Calu3 (cell line): ENCODE results near the gene GPR183. TPM values are rescaled to one million over a fixed set of nuclear protein-coding genes. Genes with fewer than 3 reads are reported as not detected.

Source experiments
- BruUV-seq: library from RNA; stranded (reverse); fragments of 400-500 nt; replicated peaks from 2 replicates; lab custom pipeline; 2021; lab: Mats Ljungman, UMichigan
- CTCF ChIA-PET: fragments of 300-600 bp; sonication (Branson Sonifier 250); formaldehyde crosslinking; loops from one replicate; lab custom pipeline; 2022; ENCODE audit warnings: antibody characterized with exemption; lab: Charles Lee
- DNase-seq: peaks from one replicate; pipeline ENCODE4 v3.0.0; 2022
- H3K27ac Mint-ChIP-seq: one replicate; pipeline ENCODE4 v1.8.0; 2022; ENCODE audit warnings: mixed read lengths; ENCODE audit not compliant: unreplicated experiment
- H3K27me3 Mint-ChIP-seq: one replicate; pipeline ENCODE4 v1.8.0; 2022; ENCODE audit warnings: mixed read lengths; ENCODE audit not compliant: unreplicated experiment
- H3K36me3 Mint-ChIP-seq: one replicate; pipeline ENCODE4 v1.8.0; 2022; ENCODE audit warnings: mild to moderate bottlenecking, moderate library complexity, mixed read lengths; ENCODE audit not compliant: insufficient read depth, unreplicated experiment
- H3K4me1 Mint-ChIP-seq: one replicate; pipeline ENCODE4 v1.8.0; 2022; ENCODE audit warnings: mild to moderate bottlenecking, low read depth, mixed read lengths; ENCODE audit not compliant: unreplicated experiment
- H3K4me3 Mint-ChIP-seq: one replicate; pipeline ENCODE4 v1.8.0; 2022; ENCODE audit warnings: mild to moderate bottlenecking, low read depth, moderate library complexity, mixed read lengths; ENCODE audit not compliant: unreplicated experiment
- H3K9me3 Mint-ChIP-seq: one replicate; pipeline ENCODE4 v1.8.0; 2022; ENCODE audit warnings: low read depth, mixed read lengths; ENCODE audit not compliant: unreplicated experiment
- intact Hi-C: fragments of 100-400 bp; cut with micrococcal nuclease; formaldehyde crosslinking; loops from one replicate; pipeline ENCODE4 v1.10.0; 2022; ENCODE audit not compliant: unreplicated experiment
- total RNA-seq: library from RNA; stranded (reverse); gene quantifications from 2 replicates; pipeline ENCODE4 v1.2.3, GENCODE V29; 2022
- TF ChIP-seq, protein P1 (sequence below): fragments of 200-600 bp; IDR thresholded peaks from one replicate; pipeline ENCODE4 v1.8.0; 2022; ENCODE audit warnings: antibody characterized with exemption; ENCODE audit not compliant: unreplicated experiment

The GPR183 gene
- total RNA-seq, 1 experiment from 2014 or later, result not detected

DNA sequence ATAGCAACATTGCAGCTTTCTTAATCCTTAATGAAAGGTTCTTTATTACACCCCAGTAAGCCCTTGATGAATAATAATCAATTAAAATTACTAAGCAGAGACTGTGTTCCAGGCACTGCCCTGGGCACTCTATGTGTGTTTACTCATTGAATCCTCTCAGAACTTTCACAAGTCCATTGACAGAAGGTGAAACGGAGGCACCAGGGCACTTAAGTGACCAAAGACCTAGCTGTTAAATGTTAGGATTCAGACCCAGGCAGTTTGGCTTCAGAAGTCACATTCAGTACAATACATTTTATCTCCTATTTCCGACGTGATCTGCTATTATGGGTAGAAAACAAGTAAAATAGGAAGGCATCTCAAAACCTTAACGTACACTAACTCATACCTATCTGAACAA is 2.7 kb downstream of the GPR183 start:
- H3K4me1 Mint-ChIP-seq, result no peaks in the 10 kb centered on the region
- CTCF ChIA-PET, result no interaction called here
- no peak overlapping the region for H3K27ac Mint-ChIP-seq
- DNase-seq, result no peak
- intact Hi-C loops, result no loop called here
- TF ChIP-seq, protein P1, sequence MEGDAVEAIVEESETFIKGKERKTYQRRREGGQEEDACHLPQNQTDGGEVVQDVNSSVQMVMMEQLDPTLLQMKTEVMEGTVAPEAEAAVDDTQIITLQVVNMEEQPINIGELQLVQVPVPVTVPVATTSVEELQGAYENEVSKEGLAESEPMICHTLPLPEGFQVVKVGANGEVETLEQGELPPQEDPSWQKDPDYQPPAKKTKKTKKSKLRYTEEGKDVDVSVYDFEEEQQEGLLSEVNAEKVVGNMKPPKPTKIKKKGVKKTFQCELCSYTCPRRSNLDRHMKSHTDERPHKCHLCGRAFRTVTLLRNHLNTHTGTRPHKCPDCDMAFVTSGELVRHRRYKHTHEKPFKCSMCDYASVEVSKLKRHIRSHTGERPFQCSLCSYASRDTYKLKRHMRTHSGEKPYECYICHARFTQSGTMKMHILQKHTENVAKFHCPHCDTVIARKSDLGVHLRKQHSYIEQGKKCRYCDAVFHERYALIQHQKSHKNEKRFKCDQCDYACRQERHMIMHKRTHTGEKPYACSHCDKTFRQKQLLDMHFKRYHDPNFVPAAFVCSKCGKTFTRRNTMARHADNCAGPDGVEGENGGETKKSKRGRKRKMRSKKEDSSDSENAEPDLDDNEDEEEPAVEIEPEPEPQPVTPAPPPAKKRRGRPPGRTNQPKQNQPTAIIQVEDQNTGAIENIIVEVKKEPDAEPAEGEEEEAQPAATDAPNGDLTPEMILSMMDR, result no peak
- H3K27me3 Mint-ChIP-seq, result no peaks in the 10 kb centered on the region
- no peaks in the 10 kb centered on the region for H3K9me3 Mint-ChIP-seq
- BruUV-seq, result no TSS peak
- no peaks in the 10 kb centered on the region for H3K36me3 Mint-ChIP-seq
- H3K4me3 Mint-ChIP-seq, result no peak overlapping the region

DNA sequence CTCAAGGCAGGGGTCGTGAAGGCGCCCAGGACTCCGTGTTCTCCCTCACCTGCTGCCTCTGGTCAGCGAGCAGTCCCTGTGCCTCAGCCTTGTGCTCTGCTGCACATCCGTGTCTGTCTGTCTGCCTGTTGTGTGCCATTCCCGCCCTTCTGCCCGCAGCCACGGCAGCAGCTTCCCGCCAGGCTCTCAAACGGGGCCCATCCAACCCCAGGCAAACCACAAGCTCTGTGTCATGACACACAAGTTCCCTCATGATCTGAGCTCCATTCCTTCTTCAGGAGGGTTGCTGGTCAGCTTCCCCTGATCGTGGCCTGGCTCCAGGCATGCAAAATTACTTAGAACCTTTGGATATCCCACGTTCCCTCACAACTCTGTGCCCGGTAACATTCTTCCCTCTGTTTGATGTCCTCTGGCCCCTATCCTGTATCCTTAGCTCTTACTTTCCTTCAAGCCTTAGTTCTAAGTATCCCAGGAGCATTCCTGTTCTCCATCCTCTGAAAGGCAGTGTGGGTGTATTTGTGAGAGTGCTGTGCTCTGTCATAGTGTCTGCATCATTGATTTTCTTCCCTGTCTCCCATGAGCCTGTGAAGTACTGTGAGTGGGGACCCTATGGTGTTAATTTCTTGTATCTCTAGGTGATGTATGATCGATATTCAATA is 3.2 kb downstream of the GPR183 start:
- no peak for DNase-seq
- CTCF ChIA-PET, result no interaction called here
- Mint-ChIP-seq H3K27ac (no peak overlapping the region), H3K27me3 (no peaks in the 10 kb centered on the region), H3K4me3 (no peak overlapping the region), H3K36me3 (no peaks in the 10 kb centered on the region), H3K9me3 (no peaks in the 10 kb centered on the region), H3K4me1 (no peaks in the 10 kb centered on the region)
- TF ChIP-seq, protein P1, result no peak
- BruUV-seq, result no TSS peak
- intact Hi-C loops, result no loop called here

DNA sequence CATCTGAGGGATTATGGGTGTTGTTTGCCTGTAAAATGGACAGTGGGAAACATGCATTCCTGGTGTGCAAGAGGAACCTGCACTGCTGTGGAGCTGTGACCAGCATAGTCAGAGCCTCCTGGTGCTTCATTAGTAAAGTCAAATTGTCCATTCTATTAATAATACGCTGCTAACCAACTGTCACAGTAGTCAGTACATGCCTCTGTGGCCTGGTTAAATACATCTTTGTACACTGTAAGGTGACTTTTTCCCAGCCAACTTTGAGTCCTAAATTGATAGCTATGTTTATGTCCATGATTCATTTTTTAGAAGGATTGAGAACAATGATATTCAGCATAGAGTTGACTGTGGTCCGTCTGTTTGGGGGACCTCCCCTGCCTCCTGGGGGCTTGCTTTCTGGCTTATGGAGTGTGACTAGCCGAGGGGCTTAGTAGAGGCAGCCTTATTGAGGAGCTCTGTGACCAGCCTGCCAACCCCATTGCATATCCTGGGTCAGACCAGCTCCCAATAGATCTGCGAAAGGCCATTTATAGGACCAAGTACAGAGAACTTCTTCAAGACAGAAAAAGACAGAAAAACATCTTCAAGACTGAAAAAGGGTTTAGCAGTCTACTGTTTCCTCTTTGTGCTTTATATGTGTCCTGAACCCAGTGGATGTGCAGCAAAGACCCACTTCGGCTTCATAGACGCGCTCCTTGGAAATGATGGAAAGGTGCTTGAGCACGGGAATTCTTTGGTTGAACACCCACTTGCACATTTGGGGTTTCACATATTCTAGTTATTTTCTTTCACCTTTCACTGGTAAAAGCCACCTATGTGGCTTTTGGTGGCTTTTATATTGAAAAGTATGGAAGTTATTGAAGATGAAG is 4.3 kb downstream of the GPR183 start:
- no peak overlapping the region for H3K4me3 Mint-ChIP-seq
- H3K4me1 Mint-ChIP-seq, result no peaks in the 10 kb centered on the region
- no peak for DNase-seq
- TF ChIP-seq, protein P1, result no peak
- no peaks in the 10 kb centered on the region for H3K36me3 Mint-ChIP-seq
- BruUV-seq, result no TSS peak
- no peaks in the 10 kb centered on the region for H3K9me3 Mint-ChIP-seq
- CTCF ChIA-PET, result no interaction called here
- H3K27me3 Mint-ChIP-seq, result no peaks in the 10 kb centered on the region
- H3K27ac Mint-ChIP-seq, result no peak overlapping the region
- intact Hi-C loops, result no loop called here

GRCh38 chr13:99301913-99302636 is 5.1 kb downstream of the GPR183 start:
- CTCF ChIA-PET, result no interaction called here
- Mint-ChIP-seq H3K27ac (no peak overlapping the region), H3K36me3 (no peaks in the 10 kb centered on the region), H3K9me3 (no peaks in the 10 kb centered on the region), H3K4me1 (no peaks in the 10 kb centered on the region), H3K4me3 (no peak overlapping the region), H3K27me3 (no peaks in the 10 kb centered on the region)
- intact Hi-C loops, result no loop called here
- DNase-seq, result no peak
- TF ChIP-seq, protein P1, result no peak
- BruUV-seq, result no TSS peak
